K562 (cell line): ENCODE data around the gene ABCC5. TPM values are rescaled to one million over a fixed set of nuclear protein-coding genes. Genes with fewer than 3 reads are reported as not detected.
A peak's percentile ranks its signal among the peaks of the same experiment; 100 is the strongest.

Source experiments
- ATAC-seq: fragments of 200-7000 bp; cut with Tn5 transposase; 3 replicates; pipeline ENCODE4 v1.9.1; 2020; ENCODE audit warnings: moderate library complexity
- BruUV-seq: library from RNA; stranded (reverse); fragments of 400-500 nt; replicated peaks from 2 replicates; lab custom pipeline; 2021; lab: Mats Ljungman, UMichigan
- CTCF ChIA-PET: fragments of 300-600 bp; formaldehyde crosslinking; extraction: SDS; loops from one replicate; lab custom pipeline; 2021; ENCODE audit warnings: low intra/inter-chr PET ratio; lab: Yijun Ruan, JAX
- POLR2A ChIA-PET: fragments of 300-600, 350-650 bp; sonication (Branson Sonifier 250); formaldehyde crosslinking; extraction: SDS; loops from one replicate; lab custom pipeline; 2021; ENCODE audit warnings: antibody characterized with exemption, inconsistent platforms; lab: Yijun Ruan, JAX
- DNase-seq, 4 experiments: peaks; one replicate each; pipeline versions ENCODE4 v3.0.0 to v3.0.0-alpha.2; 2011 to 2018; ENCODE audit warnings: low spot score in 3 of 4, mixed read lengths in 3 of 4; ENCODE audit errors: extremely low read depth in 1 of 4
- FAIRE-seq: peaks from 2 replicates; lab custom pipeline; 2011; peaks lifted over from hg19 to GRCh38; lab: Jason Lieb, UNC
- H2AFZ ChIP-seq: 2 replicates; pipeline ENCODE4 v1.6.0; 2011; ENCODE audit warnings: low read depth, low read length, control low read depth, inconsistent platforms
- H3K27ac ChIP-seq: fragments of 200-600 bp; 3 replicates; pipeline ENCODE4 v1.8.0; 2011; ENCODE audit warnings: low read depth, mild to moderate bottlenecking, control low read depth, inconsistent platforms, low read length, moderate library complexity, mixed read lengths; ENCODE audit errors: extremely low read depth
- H3K27me3 ChIP-seq, 2 experiments: fragments of 300-600 bp in 1 of 2; 2 replicates in 1 of 2; 3 replicates in 1 of 2; pipeline versions ENCODE4 v1.6.0 to v1.8.0; 2011; ENCODE audit warnings: inconsistent platforms in 2 of 2, low read length in 2 of 2, mild to moderate bottlenecking in 1 of 2, mixed read lengths in 1 of 2, moderate library complexity in 1 of 2; ENCODE audit not compliant: control insufficient read depth in 2 of 2, insufficient read depth in 2 of 2
- H3K36me3 ChIP-seq: fragments of 300-600 bp; 3 replicates; pipeline ENCODE4 v1.8.0; 2011; ENCODE audit warnings: mild to moderate bottlenecking, low read length, inconsistent platforms; ENCODE audit not compliant: control insufficient read depth, insufficient read depth
- H3K4me1 ChIP-seq, 2 experiments: fragments of 200-600 bp in 1 of 2; replicated peaks in 1 of 2; 2 replicates in 1 of 2; 3 replicates in 1 of 2; pipeline versions ENCODE4 v1.5.1 to v1.8.0; 2011; ENCODE audit warnings: inconsistent platforms in 2 of 2, low read length in 2 of 2, mild to moderate bottlenecking in 1 of 2, mixed read lengths in 1 of 2, moderate library complexity in 1 of 2; ENCODE audit not compliant: control insufficient read depth in 2 of 2, insufficient read depth in 2 of 2
- H3K4me2 ChIP-seq: 2 replicates; pipeline ENCODE4 v1.6.1; 2011; ENCODE audit warnings: low read length, control low read depth, inconsistent platforms, mixed read lengths; ENCODE audit not compliant: insufficient read depth
- H3K4me3 ChIP-seq: fragments of 200-600 bp; sonication (generic), shearing (Covaris generic); 2 replicates; pipeline ENCODE4 v1.5.1; 2016; ENCODE audit warnings: control low read depth, inconsistent platforms
- H3K79me2 ChIP-seq: fragments of 200-600 bp; 3 replicates; pipeline ENCODE4 v1.8.0; 2011; ENCODE audit warnings: low read length, inconsistent platforms; ENCODE audit not compliant: control insufficient read depth, insufficient read depth
- H3K9ac ChIP-seq, 2 experiments: 2 replicates each; pipeline versions ENCODE4 v1.6.0 to v1.6.1; 2011; ENCODE audit warnings: low read depth in 2 of 2, low read length in 2 of 2, control low read depth in 1 of 2, inconsistent platforms in 1 of 2, mild to moderate bottlenecking in 1 of 2, mixed read lengths in 1 of 2; ENCODE audit not compliant: insufficient read depth in 1 of 2
- H3K9me1 ChIP-seq: one replicate; pipeline ENCODE4 v1.6.0; 2011; ENCODE audit warnings: inconsistent platforms, mild to moderate bottlenecking, low read length, moderate library complexity; ENCODE audit not compliant: control insufficient read depth, insufficient read depth
- H3K9me3 ChIP-seq: replicated peaks from 2 replicates; pipeline ENCODE4 v1.5.1; 2011; ENCODE audit warnings: low read depth, low read length, inconsistent platforms; ENCODE audit not compliant: control insufficient read depth, insufficient read depth
- H4K20me1 ChIP-seq: replicated peaks from 2 replicates; pipeline ENCODE4 v1.6.1; 2011; ENCODE audit warnings: low read length, inconsistent platforms, mixed read lengths; ENCODE audit not compliant: control insufficient read depth, insufficient read depth
- C11orf30 ChIP-seq: fragments of 450-650 bp; IDR thresholded peaks from 2 replicates; pipeline ENCODE4 v1.6.1; 2016; ENCODE audit warnings: low read depth, mild to moderate bottlenecking
- L3MBTL2 ChIP-seq: fragments of 450-650 bp; IDR thresholded peaks from 2 replicates; pipeline ENCODE4 v1.6.1; 2016; ENCODE audit warnings: mild to moderate bottlenecking, moderate library complexity
- MEIS2 ChIP-seq: fragments of 450-650 bp; IDR thresholded peaks from 2 replicates; pipeline ENCODE4 v1.6.1; 2014; ENCODE audit warnings: mild to moderate bottlenecking; ENCODE audit not compliant: partially characterized antibody
- MYC ChIP-seq, 2 experiments: fragments of 250-450 bp in 1 of 2; sonication (Bioruptor Pico) in 1 of 2; IDR thresholded peaks; 2 replicates each; pipeline versions ENCODE4 v1.5.1 to v1.6.1; 2012 to 2021; ENCODE audit warnings: low read depth in 2 of 2, borderline replicate concordance in 1 of 2, improper control_type of control experiment in 1 of 2, low read length in 1 of 2, mild to moderate bottlenecking in 1 of 2, moderate library complexity in 1 of 2
- NKRF ChIP-seq: fragments of 450-650 bp; IDR thresholded peaks from 2 replicates; pipeline ENCODE4 v1.6.1; 2016; ENCODE audit warnings: borderline replicate concordance
- ZBTB11 ChIP-seq, 3 experiments: fragments of 200-800 bp in 1 of 3; fragments of 250-450 bp in 1 of 3; fragments of 450-650 bp in 1 of 3; sonication (Bioruptor Pico) in 1 of 3; sonication (Bioruptor generic) in 1 of 3; formaldehyde crosslinking in 1 of 3; IDR thresholded peaks; 2 replicates each; pipeline versions ENCODE4 v1.6.1 to v1.8.0; 2016 to 2022; ENCODE audit warnings: mild to moderate bottlenecking in 2 of 3, missing genetic modification characterization in 2 of 3, missing compliant biosample characterization in 1 of 3, moderate library complexity in 1 of 3
- ZNF316 ChIP-seq: fragments of 450-650 bp; IDR thresholded peaks from 2 replicates; pipeline ENCODE4 v1.6.1; 2016
- WGBS: fragments of 100-300 bp; shearing (Covaris generic); methylation state at CpG from one replicate; pipeline ENCODE4 v1.1.6; 2016; ENCODE audit warnings: low coverage, mixed read lengths; ENCODE audit not compliant: insufficient coverage; ENCODE audit errors: missing lambda C conversion rate; 5-methylcytosine and 5-hydroxymethylcytosine counted together
- in situ Hi-C: fragments of 300-500 bp; cut with MboI; formaldehyde crosslinking; loops from 4 replicates; pipeline ENCODE4 v1.15.0; 2018; ENCODE audit warnings: inconsistent platforms, mixed read lengths
- intact Hi-C: fragments of 100-400 bp; cut with micrococcal nuclease; formaldehyde crosslinking; loops from 2 replicates; pipeline ENCODE4 v1.14.2; 2022
- polyA plus RNA-seq, 8 experiments: library from polyadenylated mRNA; depleted of rRNA in 4 of 8; stranded (reverse) in 5 of 8; unstranded in 3 of 8; fragments of >200 nt; fragmentation: Nextera tagmentation in 2 of 8; fragmentation: Illumina TruSeq in 1 of 8; extraction: Ambion mirVana in 2 of 8; extraction: Trizol in 1 of 8; gene quantifications; 2 replicates each; pipeline versions ENCODE4 v1.2.1 to v1.2.3, GENCODE V29; 2011 to 2014; ENCODE audit warnings: inconsistent platforms in 1 of 8, missing spikeins in 1 of 8
- total RNA-seq, 7 experiments: library from RNA; depleted of rRNA in 6 of 7; stranded (reverse); fragments of >200 nt in 6 of 7; fragmentation: Illumina TruSeq in 2 of 7; extraction: Trizol in 2 of 7; gene quantifications; 2 replicates each; pipeline versions ENCODE4 v1.2.1 to v1.2.3, GENCODE V29; 2011 to 2021; ENCODE audit warnings: low replicate concordance in 1 of 7

The ABCC5 gene
- total and polyA plus RNA-seq, 9 of the 15 experiments (the other 6 are each of a cell fraction or from before 2014, with no cell fraction given), result 22.0 to 53.0 (median 41.9) TPM

GRCh38 chr3:183966361-183966791 is 51.3 kb downstream of the ABCC5 start:
- TF ChIP-seq NKRF (no peak), ZBTB11 (CRISPR knock-in tag; IDR thresholded peaks at IDR 0.05) (0 out of 6 replicates have a peak, but pooled peaks of 1 of the 3 experiments have one; percentile 35), MYC (IDR thresholded peaks at IDR 0.05; ENCODE audit: low read depth, low read length) (no peak), MYC (CRISPR knock-in tag; IDR thresholded peaks at IDR 0.05; ENCODE audit: borderline replicate concordance, low read depth) (no peak), ZNF316 (peak; percentile 28), L3MBTL2 (no peak), C11orf30 (0 out of 2 replicates have a peak, but pooled peaks have one; percentile 4), MEIS2 (peak; percentile 33)
- DNase-seq (no peak), FAIRE-seq (no peak), ATAC-seq (no peak)
- ChIA-PET CTCF (no interaction called here), POLR2A (no interaction called here)
- Histone ChIP-seq H3K27ac (no peak overlapping the region), H3K4me3 (no peak overlapping the region), H3K27me3 (no peaks in the 10 kb centered on the region), H3K79me2 (no peaks in the 10 kb centered on the region), H2AFZ (no peak overlapping the region), H3K36me3 (peaks cover 94% of the 10 kb centered on the region), H3K9me3 (no peaks in the 10 kb centered on the region), H3K9ac (no peak overlapping the region), H3K4me1 (no peaks in the 10 kb centered on the region), H3K4me2 (no peak overlapping the region), H3K9me1 (no peaks in the 10 kb centered on the region), H4K20me1 (no peaks in the 10 kb centered on the region)
- intact Hi-C loops, result no loop called here
- no TSS peak for BruUV-seq
- in situ Hi-C loops, result no loop called here
- 90% methylated on average over 4 of the region's 4 CpGs for WGBS
